ENCODE results near the gene ANK3.

ANK3 gene

DNA sequence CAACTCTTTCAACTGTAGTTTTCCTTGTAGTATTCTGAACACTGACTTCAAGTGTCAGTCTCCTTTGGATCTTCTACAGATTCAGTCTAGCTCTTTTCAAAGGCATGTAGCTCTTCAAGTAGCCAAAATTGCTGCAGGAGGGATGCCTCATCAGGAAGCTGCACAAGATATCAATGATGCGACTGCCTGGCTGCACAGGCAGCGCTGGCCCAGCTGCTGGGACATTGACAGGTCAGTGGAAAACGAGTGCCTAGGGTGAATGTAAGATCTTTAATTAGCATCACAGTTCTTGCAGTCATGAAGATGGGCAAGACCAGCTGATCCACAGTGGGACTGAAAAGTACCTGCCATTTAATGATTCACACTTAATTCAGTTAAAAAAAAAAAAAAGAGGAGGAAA lies 167.6 kb downstream of the ANK3 start:
- no peak for DNase-seq (ENCODE audit: low spot score)

- no peak for DNase-seq (ENCODE audit: low spot score)
Observed at GRCh38 chr10:60212195-60212594, 177.5 kb downstream of the ANK3 start.

- no peak for DNase-seq (ENCODE audit: low spot score)
Observed at GRCh38 chr10:60209874-60210570, 179.7 kb downstream of the ANK3 start.

GRCh38 chr10:60208676-60209269 lies 180.9 kb downstream of the ANK3 start:
- peak; percentile 46 for DNase-seq (ENCODE audit: low spot score)

GRCh38 chr10:60207894-60208293 lies 181.8 kb downstream of the ANK3 start:
- DNase-seq (ENCODE audit: low spot score) = no peak

GRCh38 chr10:60206735-60207134 lies 182.9 kb downstream of the ANK3 start:
- no peak for DNase-seq (ENCODE audit: low spot score)

GRCh38 chr10:60205741-60206140 lies 183.9 kb downstream of the ANK3 start:
- DNase-seq (ENCODE audit: low spot score) = no peak

- peak; percentile 28 for DNase-seq (ENCODE audit: low spot score)
Observed at GRCh38 chr10:60203993-60204618, 185.6 kb downstream of the ANK3 start.

DNA sequence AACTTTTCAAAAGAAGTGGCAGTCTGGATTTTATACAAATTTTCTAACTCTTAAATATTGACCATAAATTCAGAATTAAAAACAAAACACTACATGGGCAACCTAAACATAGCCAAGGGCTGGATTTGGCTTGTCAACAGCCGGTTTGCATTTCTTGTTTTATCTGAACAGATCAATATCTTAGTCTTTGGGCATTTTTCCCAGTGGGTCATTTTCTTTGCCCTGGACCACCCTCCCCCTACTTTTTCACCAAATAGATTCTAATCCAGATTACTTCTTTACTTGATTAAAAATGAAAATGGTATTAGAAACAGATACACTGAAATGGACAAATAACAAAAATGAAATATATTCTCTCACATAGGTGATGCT lies 189.0 kb downstream of the ANK3 start:
- DNase-seq (ENCODE audit: low spot score) = no peak

DNA sequence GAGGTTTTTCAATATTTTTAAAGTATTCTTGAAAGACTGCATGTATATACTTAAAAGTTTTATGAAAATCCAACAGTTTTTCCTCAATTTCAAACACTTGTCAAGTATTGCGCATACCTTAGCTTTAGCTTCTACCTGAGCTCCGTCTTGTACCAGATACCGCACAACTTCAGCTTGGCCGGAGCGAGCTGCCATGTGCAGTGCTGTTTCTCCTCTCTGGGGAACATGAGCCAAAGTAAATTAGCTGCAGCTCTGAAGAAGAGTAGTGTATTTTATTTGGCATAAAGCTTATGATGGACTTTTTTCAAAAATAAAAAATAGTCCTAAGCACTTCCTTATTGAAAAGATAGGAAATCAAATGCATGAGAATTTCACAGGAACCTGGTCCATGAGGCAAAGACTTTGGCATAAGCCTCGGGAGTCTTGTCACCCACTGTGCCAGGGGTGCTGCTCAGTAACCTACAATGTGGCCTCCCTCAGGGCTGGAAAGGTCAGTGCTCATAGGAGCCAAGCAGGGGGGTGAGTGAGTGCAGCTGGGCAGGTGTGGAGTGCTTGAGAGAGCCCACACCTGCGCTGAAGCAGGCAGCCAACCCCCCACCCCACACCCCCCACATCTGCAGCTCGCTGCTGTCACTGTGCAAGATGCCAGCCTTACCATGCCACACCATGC lies 189.5 kb downstream of the ANK3 start:
- DNase-seq (ENCODE audit: low spot score) = no peak

- DNase-seq (ENCODE audit: low spot score) = no peak
Observed at GRCh38 chr10:60197206-60197605, 192.5 kb downstream of the ANK3 start.

DNA sequence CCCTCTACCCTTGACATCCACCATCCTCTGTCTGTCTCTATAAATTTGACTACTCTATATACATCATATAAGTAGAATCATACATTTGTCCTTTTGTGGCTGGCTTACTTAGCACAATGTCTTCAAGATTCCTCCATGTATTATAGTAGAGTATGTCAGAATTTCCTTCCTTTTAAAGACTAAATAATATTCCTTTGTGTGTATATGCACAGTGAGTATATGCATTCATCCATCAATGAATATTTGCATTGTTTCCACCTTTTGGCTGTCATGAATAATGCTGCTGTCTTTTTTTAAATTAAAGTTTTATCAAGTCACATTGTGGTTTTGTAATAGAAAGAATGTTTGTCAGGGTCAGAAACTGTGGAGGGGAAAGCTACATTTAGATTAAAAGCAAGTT lies 195.3 kb downstream of the ANK3 start:
- DNase-seq (ENCODE audit: low spot score) = no peak

- DNase-seq (ENCODE audit: low spot score) = no peak
Observed at GRCh38 chr10:60192946-60193345, 196.7 kb downstream of the ANK3 start.

DNA sequence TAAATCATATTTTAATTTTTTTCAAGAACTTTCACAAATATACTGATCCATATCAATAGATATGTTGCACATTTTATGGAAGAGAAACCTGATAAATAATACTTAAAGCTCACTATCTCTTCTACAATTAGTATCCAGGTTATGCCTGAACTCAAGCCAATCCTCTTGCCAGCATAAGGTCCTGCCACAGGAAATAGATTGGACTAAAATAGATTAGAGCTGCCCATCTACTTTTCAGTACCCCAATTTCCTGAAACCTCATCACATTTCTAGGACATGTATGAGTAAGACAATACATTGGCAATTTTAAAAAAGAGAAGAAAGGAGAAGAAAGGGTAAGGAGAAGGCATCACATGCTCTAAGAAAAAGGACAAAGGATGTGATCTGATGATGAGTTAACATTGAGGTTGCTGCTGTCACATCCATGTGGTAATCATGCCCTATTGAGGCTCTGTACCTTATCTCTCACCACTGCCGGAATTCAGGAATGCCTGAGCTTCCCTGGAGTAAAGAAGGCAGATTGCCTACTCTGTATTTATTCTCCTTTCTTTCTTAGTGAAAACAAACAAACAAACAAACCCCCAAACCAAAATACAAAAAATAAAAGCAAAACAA lies 199.7 kb downstream of the ANK3 start:
- no peak for DNase-seq (ENCODE audit: low spot score)

DNA sequence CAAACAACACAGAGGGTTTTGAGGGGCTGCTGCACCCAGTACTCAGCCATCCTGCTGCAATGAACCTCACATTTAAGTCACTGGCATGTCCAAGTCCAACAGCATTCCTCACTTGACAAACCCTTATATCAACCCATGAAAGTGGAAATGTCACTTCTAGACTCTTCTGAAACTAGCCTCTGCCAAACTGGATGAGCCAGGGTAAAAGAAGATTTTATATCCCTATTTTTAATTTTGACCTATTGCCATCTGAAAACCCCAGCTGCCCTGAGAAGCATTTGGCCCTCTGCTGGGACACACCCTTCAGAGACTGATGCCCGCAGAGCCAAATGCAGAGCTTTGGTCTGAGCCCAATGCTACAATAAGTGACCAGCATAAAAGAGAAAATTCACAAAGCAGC lies 201.1 kb downstream of the ANK3 start:
- DNase-seq (ENCODE audit: low spot score) = no peak

DNA sequence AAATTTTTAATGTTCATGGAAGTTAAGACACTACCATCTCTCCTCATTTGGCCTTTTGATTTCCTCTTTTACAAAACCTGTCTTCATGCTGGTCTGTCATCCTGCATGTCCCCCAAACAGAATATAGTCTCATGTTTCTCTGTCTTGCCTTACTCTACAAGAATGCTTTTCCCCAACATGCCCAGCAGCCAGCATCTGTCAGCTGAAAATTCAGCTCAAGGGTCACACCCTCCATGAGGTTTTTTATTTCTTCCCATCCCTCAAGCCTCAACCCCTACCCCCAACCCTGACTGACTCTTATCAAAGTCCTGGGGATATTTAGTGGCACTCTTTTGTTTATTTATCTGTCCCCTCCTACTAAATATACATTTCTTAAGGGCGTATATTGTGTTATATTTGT lies 202.0 kb downstream of the ANK3 start:
- no peak for DNase-seq (ENCODE audit: low spot score)

DNA sequence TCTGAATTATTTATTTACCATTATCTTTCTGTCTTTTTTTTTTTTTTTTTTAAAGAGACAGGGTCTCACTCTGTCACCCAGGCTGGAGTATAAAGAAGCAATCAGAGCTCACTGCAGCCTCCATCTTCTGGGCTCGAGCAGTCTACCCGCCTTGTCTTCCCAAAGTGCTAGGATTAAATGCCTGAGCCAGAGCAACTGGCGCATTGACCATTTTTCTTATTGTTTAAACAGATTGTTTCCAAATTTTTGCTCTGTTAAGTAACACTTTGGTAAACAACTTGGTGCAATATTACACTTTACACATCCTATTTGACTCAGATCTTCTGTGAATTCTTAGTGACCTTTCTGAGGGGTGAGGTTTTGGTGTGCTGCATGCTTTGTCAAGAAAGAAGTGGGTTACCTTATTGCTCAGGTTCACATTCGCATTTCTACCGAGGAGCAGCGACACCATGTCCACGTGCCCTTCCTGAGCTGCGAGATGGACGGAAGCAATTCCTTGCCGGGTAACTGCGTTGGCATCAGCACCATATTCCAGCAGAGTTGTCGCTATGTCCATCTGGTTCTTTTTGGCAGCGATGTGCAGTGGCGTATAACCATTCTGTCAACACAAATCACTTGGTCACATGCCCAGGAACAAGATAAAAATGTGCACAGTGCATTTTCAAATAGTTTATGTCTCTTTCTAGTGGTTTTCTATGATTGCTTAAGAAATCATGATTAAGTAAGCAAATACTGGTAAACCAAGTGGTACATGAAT lies 203.2 kb downstream of the ANK3 start:
- DNase-seq (ENCODE audit: low spot score) = peak; percentile 40

- DNase-seq (ENCODE audit: low spot score) = no peak
Observed at GRCh38 chr10:60185421-60185820, 204.3 kb downstream of the ANK3 start.

GRCh38 chr10:60182691-60183090 lies 207.0 kb downstream of the ANK3 start:
- peak; percentile 33 for DNase-seq (ENCODE audit: low spot score)

DNA sequence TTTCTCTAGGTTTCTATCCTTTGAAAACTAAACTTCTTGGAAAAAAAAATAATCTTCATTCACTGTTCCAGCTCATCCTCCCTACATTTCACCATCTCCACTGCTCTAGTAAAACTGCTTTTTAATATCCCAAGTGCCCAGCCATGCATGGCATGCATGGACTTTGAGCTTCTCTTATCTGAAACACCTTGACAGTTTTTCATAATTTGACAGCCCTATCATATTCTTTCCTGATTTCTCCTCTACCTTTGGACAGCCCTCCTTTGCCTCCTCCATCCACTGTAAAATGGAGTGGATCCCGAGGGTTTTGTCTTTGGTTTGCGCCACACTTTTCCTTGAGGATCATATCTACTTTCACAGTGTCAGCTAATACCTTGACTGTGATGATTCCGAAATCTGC lies 212.8 kb downstream of the ANK3 start:
- no peak for DNase-seq (ENCODE audit: low spot score)

GRCh38 chr10:60175441-60175971 lies 214.2 kb downstream of the ANK3 start:
- no peak for DNase-seq (ENCODE audit: low spot score)
